Aorta (tissue), 5 donors: ENCODE data around the gene HNRNPUL2. TPM values are rescaled to one million over a fixed set of nuclear protein-coding genes. Genes with fewer than 3 reads are reported as not detected.
"Not testable (repeated sequence)": the region's sequence is repeated elsewhere in the genome, so short reads cannot be mapped to it uniquely, and the experiment has no call there.

Experiments used
- ATAC-seq: fragments of 200-7000 bp; cut with Tn5 transposase; one replicate; pipeline ENCODE4 v1.9.1; 2022; ENCODE audit warnings: moderate library complexity; ENCODE audit not compliant: low FRiP score
- DNase-seq, 2 donors: peaks; one replicate each; pipeline ENCODE4 v3.0.0-alpha.2; 2020
- H3K27ac ChIP-seq, 2 donors: one replicate each; pipeline ENCODE4 v1.5.1; 2013; ENCODE audit warnings: low read length in 2 of 2, mild to moderate bottlenecking in 2 of 2, moderate library complexity in 2 of 2, control low read depth in 1 of 2, inconsistent platforms in 1 of 2, low read depth in 1 of 2
- H3K27me3 ChIP-seq, 2 donors: one replicate each; pipeline ENCODE4 v1.6.1; 2013; ENCODE audit warnings: control low read depth in 1 of 2, low read length in 1 of 2, mild to moderate bottlenecking in 1 of 2, moderate library complexity in 1 of 2; ENCODE audit not compliant: insufficient read depth in 2 of 2, control insufficient read depth in 1 of 2
- H3K36me3 ChIP-seq, 2 donors: one replicate each; pipeline ENCODE4 v1.6.1; 2013; ENCODE audit warnings: control low read depth in 1 of 2, low read length in 1 of 2, mild to moderate bottlenecking in 1 of 2; ENCODE audit not compliant: insufficient read depth in 2 of 2, control insufficient read depth in 1 of 2
- H3K4me1 ChIP-seq, 2 donors: one replicate each; pipeline ENCODE4 v1.6.1; 2013; ENCODE audit warnings: low read length in 2 of 2, control low read depth in 1 of 2, mild to moderate bottlenecking in 1 of 2, moderate library complexity in 1 of 2; ENCODE audit not compliant: insufficient read depth in 2 of 2, control insufficient read depth in 1 of 2
- H3K4me3 ChIP-seq, 2 donors: one replicate each; pipeline ENCODE4 v1.5.1; 2013; ENCODE audit warnings: low read length in 2 of 2, control low read depth in 1 of 2, mild to moderate bottlenecking in 1 of 2
- H3K9me3 ChIP-seq: one replicate; pipeline ENCODE4 v1.6.1; 2013; ENCODE audit warnings: mild to moderate bottlenecking, low read length; ENCODE audit not compliant: control insufficient read depth
- whole genome bisulfite sequencing, 2 donors: extraction: QIAGEN DNeasy Blood & Tissue Kit; methylation state at CpG; one replicate each; pipeline ENCODE4 v1.1.7; 2013; 5-methylcytosine and 5-hydroxymethylcytosine counted together
- intact Hi-C, 2 donors: fragments of 100-400 bp; cut with DNase I; formaldehyde crosslinking; loops; one replicate each; pipeline versions ENCODE4 v1.14.2 to v1.15.0; 2022
- polyA plus RNA-seq, 2 donors: library from polyadenylated mRNA; stranded (reverse); fragments of 200-250 nt; gene quantifications; one replicate each; pipeline ENCODE4 v1.2.3, GENCODE V29; 2013
- total RNA-seq, 2 donors: library from RNA; stranded (reverse); fragmentation: NEBNext Ultra II Directional; extraction: Animal tissue kit (Norgen Biotek cat#: 25700); gene quantifications; one replicate each; pipeline ENCODE4 v1.2.1, GENCODE V29; 2021
- donor health status: healthy with polysubstance abuse.
- donor health status: Bipolar disorder and iron deficiency.
- donor health status: DM: no; HTN: no; CAD: no.
- donor health status: DM: no; HTN: no; CAD: no.
- donor health status: DM: yes; HTN: yes; CAD: no.

Gene HNRNPUL2
- total and polyA plus RNA-seq, 4 donors = 31.5 to 47.2 (median 45.2) TPM

DNA sequence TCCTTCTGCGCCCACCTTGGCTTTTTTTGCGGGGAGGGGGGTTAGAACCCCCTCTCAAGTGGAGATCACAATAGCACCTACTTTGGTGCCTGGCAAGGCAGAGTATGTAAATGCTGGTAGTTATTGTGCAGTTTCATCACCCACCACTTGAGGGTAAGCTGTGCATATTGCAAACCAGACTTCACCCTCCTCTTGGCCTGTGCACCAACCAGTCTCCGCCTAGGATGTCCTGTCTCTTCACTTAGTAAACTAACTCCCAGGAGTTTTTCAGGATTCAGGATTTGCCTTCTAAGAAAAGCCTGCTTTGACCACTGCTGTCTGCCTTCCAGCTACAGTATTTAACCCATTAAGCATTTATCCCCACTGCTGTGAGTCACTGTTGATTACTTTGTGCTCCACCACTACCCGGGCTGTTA is 46.4 kb downstream of the HNRNPUL2 start:
- WGBS, 2 donors = 58 to 59% methylated on average over 4 of the region's 4 CpGs
- Histone ChIP-seq H3K36me3 (peaks cover 0 to 3% of the 10 kb centered on the region in 2 donors), H3K4me3 (no peak overlapping the region), H3K9me3 (no peaks in the 10 kb centered on the region), H3K27me3 (no peaks in the 10 kb centered on the region), H3K4me1 (no peaks in the 10 kb centered on the region), H3K27ac (no peak overlapping the region)
- ATAC-seq = peak; percentile 72
- no peak for DNase-seq
- intact Hi-C loops = no loop called here

DNA sequence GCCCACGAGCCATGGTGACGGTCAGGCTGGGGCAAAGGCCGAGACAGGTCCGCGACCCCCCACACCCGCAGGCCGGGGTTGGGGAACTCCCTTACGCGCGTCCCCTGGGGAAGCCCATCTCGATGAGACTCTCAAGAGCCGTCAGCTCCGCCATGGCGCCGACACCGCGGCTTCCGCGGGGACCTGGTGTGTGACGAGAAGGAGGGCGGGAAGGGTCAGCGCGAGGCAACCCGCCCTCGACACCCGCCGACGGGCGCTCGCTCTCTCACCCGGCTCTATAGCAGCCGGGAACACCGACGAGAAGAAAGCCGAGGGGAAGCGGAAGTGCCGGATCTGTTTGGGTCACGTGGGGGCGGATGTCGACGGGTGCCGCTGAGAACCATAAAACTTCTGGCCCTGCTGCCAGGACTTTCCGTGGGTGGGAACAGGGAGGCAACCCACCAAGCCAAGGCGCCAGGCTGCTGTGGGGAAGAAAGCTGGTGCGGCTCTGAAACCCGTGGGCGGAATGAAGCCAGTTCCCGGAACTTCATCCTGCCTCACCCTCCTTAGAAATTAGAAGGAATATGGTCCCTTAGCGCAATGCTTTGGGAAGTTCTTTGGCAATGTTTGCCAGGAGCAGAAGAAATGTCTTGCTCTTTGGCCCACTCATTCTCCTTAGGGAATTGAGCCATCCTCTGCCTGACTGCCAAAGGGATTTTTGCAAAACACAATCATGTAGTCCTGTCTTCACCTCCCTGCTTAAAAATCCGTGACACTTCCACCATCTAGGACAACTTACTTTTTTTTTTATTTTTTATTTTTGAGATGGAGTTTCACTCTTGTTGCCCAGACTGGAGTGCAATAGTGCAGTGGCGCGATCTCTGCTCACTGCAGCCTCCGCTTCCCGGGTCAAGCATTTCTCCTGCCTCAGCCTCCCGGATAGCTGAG is 48.2 kb downstream of the HNRNPUL2 start, which contains the start of gene UBXN1:
Gene UBXN1, minus strand, starts transcription at position 304 of the 927 bp plus-strand sequence. Its CDS starts 150 bp downstream, at position 154.
- WGBS, 2 donors = 2 to 3% methylated on average over 55 of the region's 55 CpGs
- Histone ChIP-seq H3K4me1 (no peaks in the 10 kb centered on the region), H3K36me3 (peaks cover 0 to 3% of the 10 kb centered on the region in 2 donors), H3K27me3 (no peaks in the 10 kb centered on the region), H3K27ac (peak within 1 kb of the TSS; percentile 68 to 93), H3K9me3 (no peaks in the 10 kb centered on the region), H3K4me3 (peak within 1 kb of the TSS; percentile 87 to 88)
- peak; percentile 95 for ATAC-seq
- peak; percentile 95 to 97 for DNase-seq
- intact Hi-C loops = no loop called here

DNA sequence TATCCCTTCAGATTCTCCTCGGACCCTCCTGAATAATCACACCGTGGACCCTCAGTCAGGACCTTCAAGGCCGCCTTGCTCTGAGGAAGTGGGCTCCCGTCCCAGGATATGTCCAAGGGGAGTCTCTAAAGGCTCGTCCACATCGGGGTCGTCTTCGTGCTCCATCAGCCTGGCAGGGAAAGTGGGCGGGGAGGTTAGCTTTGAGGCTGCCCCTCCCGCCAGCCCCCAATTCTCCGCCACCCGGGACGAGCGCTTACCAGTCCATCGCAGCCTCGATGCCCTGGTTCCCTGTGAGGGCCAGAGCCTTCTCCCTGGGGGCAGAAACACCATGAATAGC is 48.9 kb downstream of the HNRNPUL2 start:
- Histone ChIP-seq H3K27me3 (no peaks in the 10 kb centered on the region), H3K9me3 (no peaks in the 10 kb centered on the region), H3K36me3 (peaks cover 0 to 3% of the 10 kb centered on the region in 2 donors), H3K4me1 (no peaks in the 10 kb centered on the region), H3K27ac (peak overlapping the region; percentile 68 to 93), H3K4me3 (peak overlapping the region; percentile 87 to 88)
- intact Hi-C loops = no loop called here
- ATAC-seq = peak; percentile 20
- 3% methylated on average over 16 of the region's 16 CpGs for WGBS, 2 donors
- no peak for DNase-seq

DNA sequence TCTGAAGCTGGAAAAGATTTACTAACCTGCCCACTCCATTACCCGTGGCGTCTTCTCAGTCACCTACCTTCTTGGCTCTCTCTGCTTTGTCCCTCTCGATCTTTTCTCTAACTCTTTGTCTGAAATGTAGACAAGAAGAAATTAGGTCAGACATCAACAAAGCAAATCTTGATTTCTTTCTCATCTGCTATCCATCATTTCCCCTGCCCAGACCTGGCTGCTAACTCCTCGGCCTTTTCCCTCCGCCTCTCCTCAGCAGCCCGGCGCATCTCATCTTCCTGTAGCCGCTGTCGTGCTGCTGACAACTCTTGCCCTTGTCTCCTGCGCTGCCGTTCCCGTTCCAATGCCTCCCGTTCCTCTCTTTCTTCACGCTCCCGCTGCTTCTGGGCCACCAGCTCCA is 49.5 kb downstream of the HNRNPUL2 start:
- no peaks in the 10 kb centered on the region for H3K9me3 ChIP-seq
- ATAC-seq = no peak
- DNase-seq = no peak
- H3K27ac ChIP-seq = no peak overlapping the region
- H3K4me3 ChIP-seq = no peak overlapping the region
- peaks cover 0 to 3% of the 10 kb centered on the region in 2 donors for H3K36me3 ChIP-seq
- no peaks in the 10 kb centered on the region for H3K27me3 ChIP-seq
- 82 to 85% methylated on average over 15 of the region's 15 CpGs for WGBS, 2 donors
- intact Hi-C loops = no loop called here
- H3K4me1 ChIP-seq = no peaks in the 10 kb centered on the region

DNA sequence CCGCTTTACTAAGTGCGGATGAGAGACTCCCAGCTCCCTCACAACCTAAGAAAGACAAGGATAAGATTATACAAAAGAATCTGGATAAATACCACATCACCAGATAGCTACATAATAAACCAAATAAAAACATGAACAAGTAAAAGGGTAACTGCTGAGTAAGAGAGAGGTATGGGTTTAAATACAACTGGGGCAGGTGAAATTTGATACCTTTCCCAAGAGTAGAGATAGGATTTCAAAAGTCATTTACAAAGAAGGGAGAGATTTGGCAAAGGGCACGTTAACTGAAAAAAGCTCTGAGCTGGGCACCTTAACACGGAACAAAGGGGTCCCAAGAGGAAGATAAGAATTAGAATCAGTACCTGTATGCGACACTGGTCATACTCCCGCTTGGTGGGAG is 50.1 kb downstream of the HNRNPUL2 start:
- WGBS, 2 donors = 76 to 81% methylated on average over 6 of the region's 6 CpGs
- Histone ChIP-seq H3K9me3 (no peaks in the 10 kb centered on the region), H3K4me1 (no peaks in the 10 kb centered on the region), H3K27ac (no peak overlapping the region), H3K36me3 (peaks cover 0 to 3% of the 10 kb centered on the region in 2 donors), H3K27me3 (no peaks in the 10 kb centered on the region), H3K4me3 (no peak overlapping the region)
- DNase-seq = no peak
- intact Hi-C loops = no loop called here
- no peak for ATAC-seq

DNA sequence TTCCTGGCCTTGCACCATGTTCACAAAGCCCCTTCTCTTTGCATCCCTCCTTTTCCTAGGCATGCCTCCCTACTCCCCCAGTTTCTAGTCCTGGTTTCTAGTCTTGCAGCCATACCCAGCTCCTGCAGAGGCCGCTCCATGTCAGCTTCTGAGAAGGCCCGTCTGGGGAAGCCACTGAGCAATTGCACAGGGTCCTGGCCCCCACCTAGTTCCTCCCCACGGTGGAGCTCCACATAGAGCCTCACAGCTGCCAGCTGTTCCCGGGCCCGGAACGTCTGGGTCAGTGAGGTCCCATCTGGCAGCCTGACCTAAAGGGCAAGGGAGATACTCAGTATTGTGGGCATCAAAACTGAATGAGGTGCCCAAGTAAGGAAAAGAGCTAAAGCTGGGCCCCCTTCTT is 50.6 kb downstream of the HNRNPUL2 start:
- Histone ChIP-seq H3K9me3 (no peaks in the 10 kb centered on the region), H3K36me3 (peaks cover 0 to 3% of the 10 kb centered on the region in 2 donors), H3K4me1 (no peaks in the 10 kb centered on the region), H3K27me3 (no peaks in the 10 kb centered on the region), H3K4me3 (no peak overlapping the region), H3K27ac (no peak overlapping the region)
- intact Hi-C loops = no loop called here
- no peak for ATAC-seq
- DNase-seq = no peak
- WGBS, 2 donors = 51 to 54% methylated on average over 6 of the region's 6 CpGs

DNA sequence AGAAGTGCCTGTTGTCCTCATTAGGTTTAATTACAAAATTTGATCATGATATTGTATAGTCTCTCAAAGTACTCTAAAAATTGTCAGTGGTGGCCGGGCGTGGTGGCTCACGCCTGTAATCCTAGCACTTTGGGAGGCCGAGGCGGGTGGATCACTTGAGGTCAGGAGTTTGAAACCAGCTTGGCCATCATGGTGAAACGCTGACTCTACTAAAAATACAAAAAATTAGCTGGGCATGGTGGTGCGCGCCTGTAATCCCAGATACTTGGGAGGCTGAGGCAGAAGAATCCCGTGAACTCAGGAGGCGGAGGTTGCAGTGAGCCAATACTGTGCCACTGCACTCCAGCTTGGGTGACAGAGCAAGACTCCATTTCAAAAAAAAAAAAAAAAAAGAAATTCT is 51.8 kb downstream of the HNRNPUL2 start:
- ATAC-seq, H3K36me3 ChIP-seq, DNase-seq, intact Hi-C loops, H3K27ac ChIP-seq, H3K4me3 ChIP-seq, H3K27me3 ChIP-seq, H3K9me3 ChIP-seq, H3K4me1 ChIP-seq: not testable (repeated sequence)
- 91% methylated on average over 10 of the region's 10 CpGs for WGBS, 2 donors

DNA sequence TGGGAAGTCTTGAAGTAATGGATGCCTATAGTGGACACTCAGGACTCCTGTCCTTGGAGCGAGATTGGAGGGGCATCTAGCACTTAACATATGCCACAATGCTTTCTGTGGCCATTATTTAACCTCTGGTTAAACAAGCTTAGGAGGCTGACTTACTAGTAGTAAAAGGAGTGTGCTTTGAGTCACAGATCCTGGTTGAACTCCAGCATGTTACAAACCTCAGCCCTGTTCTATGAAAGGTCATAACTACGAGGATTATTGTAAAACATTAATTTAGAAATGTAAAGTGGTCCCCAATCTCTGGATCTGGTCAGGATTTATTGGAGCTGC is 54.1 kb downstream of the HNRNPUL2 start:
- Histone ChIP-seq H3K4me3 (no peak overlapping the region), H3K4me1 (no peaks in the 10 kb centered on the region), H3K9me3 (no peaks in the 10 kb centered on the region), H3K27ac (no peak overlapping the region), H3K36me3 (peaks cover 0 to 3% of the 10 kb centered on the region in 2 donors), H3K27me3 (no peaks in the 10 kb centered on the region)
- no peak for ATAC-seq
- intact Hi-C loops = loop anchor here in 1 of 2 donors (5.0 kb wide), 1 partner anchor 34 kb away; the partner anchor contains the start of genes BSCL2 and GNG3
- DNase-seq = no peak
- WGBS, 2 donors = 76 to 81% methylated on average over 2 of the region's 2 CpGs
